Stimulated activated CD8-positive, alpha-beta memory T cell treated with anti-CD3 and anti-CD28 coated beads, Interleukin-4, amount 100 ng/mL, for 48 hours (primary cell): ENCODE measurements around the gene FOXE1.
A peak's percentile ranks its signal among the peaks of the same experiment; 100 is the strongest.

Source experiments
- DNase-seq: peaks from one replicate; pipeline ENCODE4 v3.0.0-alpha.2; 2020

Gene FOXE1

GRCh38 chr9:97848480-97849237, 4.4 kb upstream of the FOXE1 start:
- no peak for DNase-seq

GRCh38 chr9:97849980-97850379, 3.0 kb upstream of the FOXE1 start:
- no peak for DNase-seq

GRCh38 chr9:97850746-97851445, 2.1 kb upstream of the FOXE1 start:
- DNase-seq = no peak

GRCh38 chr9:97851446-97851883, 1.6 kb upstream of the FOXE1 start:
- no peak for DNase-seq

GRCh38 chr9:97852001-97852398, 1.0 kb upstream of the FOXE1 start:
- no peak for DNase-seq

GRCh38 chr9:97852399-97853055, 499 bp upstream of the FOXE1 start:
- no peak for DNase-seq

GRCh38 chr9:97853844-97854695, 1.0 kb downstream of the FOXE1 start:
- peak; percentile 73 for DNase-seq

- no peak for DNase-seq
Observed at GRCh38 chr9:97854696-97855485, 1.9 kb downstream of the FOXE1 start.

- DNase-seq = no peak
Observed at GRCh38 chr9:97855486-97855875, 2.5 kb downstream of the FOXE1 start.

GRCh38 chr9:97855899-97856298, 2.9 kb downstream of the FOXE1 start:
- no peak for DNase-seq

- no peak for DNase-seq
Observed at GRCh38 chr9:97856857-97857605, 4.0 kb downstream of the FOXE1 start.

GRCh38 chr9:97857606-97858392, 4.8 kb downstream of the FOXE1 start:
- no peak for DNase-seq

GRCh38 chr9:97858393-97858713, 5.3 kb downstream of the FOXE1 start:
- no peak for DNase-seq

GRCh38 chr9:97858826-97859225, 5.8 kb downstream of the FOXE1 start:
- no peak for DNase-seq

- DNase-seq = no peak
Observed at GRCh38 chr9:97859346-97859745, 6.3 kb downstream of the FOXE1 start.

GRCh38 chr9:97860451-97861147, 7.6 kb downstream of the FOXE1 start:
- no peak for DNase-seq

GRCh38 chr9:97861148-97861475, 8.1 kb downstream of the FOXE1 start:
- no peak for DNase-seq

- no peak for DNase-seq
Observed at GRCh38 chr9:97863314-97863713, 10.3 kb downstream of the FOXE1 start.

GRCh38 chr9:97864396-97864795, 11.4 kb downstream of the FOXE1 start:
- no peak for DNase-seq

- DNase-seq = no peak
Observed at GRCh38 chr9:97866300-97866699, 13.3 kb downstream of the FOXE1 start.
